HepG2 (cell line): ENCODE results near the gene LGI1.

Source experiments
- E2F5 ChIP-seq: sonication (generic); formaldehyde crosslinking; conservative IDR thresholded peaks from 2 replicates; pipeline ENCODE4 v1.4.0; 2020; ENCODE audit warnings: missing genetic modification reagents
- HDAC6 ChIP-seq: fragments of 200-600 bp; sonication (generic); IDR thresholded peaks from 2 replicates; pipeline ENCODE4 v1.7.0; 2017; ENCODE audit warnings: mild to moderate bottlenecking, antibody characterized with exemption, low read length, low read depth
- NFE2L2 ChIP-seq: fragments of 150-350 bp; IDR thresholded peaks from 2 replicates; pipeline ENCODE4 v1.6.1; 2014; ENCODE audit warnings: low read length
- RCOR2 ChIP-seq: IDR thresholded peaks from 2 replicates; pipeline ENCODE4 v1.6.1; 2016; ENCODE audit warnings: missing biosample characterization, missing genetic modification reagents
- TP53 ChIP-seq: sonication (generic); formaldehyde crosslinking; conservative IDR thresholded peaks from 2 replicates; pipeline ENCODE4 v1.4.0; 2020; ENCODE audit warnings: missing genetic modification reagents
- ZNF24 ChIP-seq: fragments of 450-650 bp; IDR thresholded peaks from 2 replicates; pipeline ENCODE4 v1.6.1; 2017; ENCODE audit warnings: antibody characterized with exemption, mild to moderate bottlenecking
- ZNF274 ChIP-seq: sonication (generic); formaldehyde crosslinking; IDR thresholded peaks from 2 replicates; pipeline ENCODE4 v1.5.1; 2020; ENCODE audit warnings: mild to moderate bottlenecking, missing genetic modification reagents
- TF ChIP-seq, protein P1 (sequence below): sonication (generic); formaldehyde crosslinking; IDR thresholded peaks from 2 replicates; pipeline ENCODE4 v1.5.0; 2020; ENCODE audit warnings: mild to moderate bottlenecking, missing genetic modification reagents, moderate library complexity
- TF ChIP-seq, protein P2 (sequence below): sonication (generic); formaldehyde crosslinking; IDR thresholded peaks from 2 replicates; pipeline ENCODE4 v1.4.0; 2020; ENCODE audit warnings: mild to moderate bottlenecking, missing genetic modification reagents
- TF ChIP-seq, protein P3 (sequence below): sonication (generic); formaldehyde crosslinking; IDR thresholded peaks from 2 replicates; pipeline ENCODE4 v1.4.0; 2020; ENCODE audit warnings: missing genetic modification reagents, borderline replicate concordance
- TF ChIP-seq, protein P4 (sequence below): IDR thresholded peaks from 2 replicates; pipeline ENCODE4 v1.6.1; 2016; ENCODE audit warnings: low read depth, missing genetic modification reagents, missing compliant biosample characterization

GRCh38 chr10:93768892-93769291 is 11.2 kb downstream of the LGI1 start:
- TF ChIP-seq ZNF24 (no peak), E2F5 (CRISPR knock-in tag) (no peak), RCOR2 (CRISPR knock-in tag) (no peak), NFE2L2 (no peak), ZNF274 (CRISPR knock-in tag) (no peak), HDAC6 (no peak), TP53 (CRISPR knock-in tag) (no peak)
- TF ChIP-seq, protein P1, sequence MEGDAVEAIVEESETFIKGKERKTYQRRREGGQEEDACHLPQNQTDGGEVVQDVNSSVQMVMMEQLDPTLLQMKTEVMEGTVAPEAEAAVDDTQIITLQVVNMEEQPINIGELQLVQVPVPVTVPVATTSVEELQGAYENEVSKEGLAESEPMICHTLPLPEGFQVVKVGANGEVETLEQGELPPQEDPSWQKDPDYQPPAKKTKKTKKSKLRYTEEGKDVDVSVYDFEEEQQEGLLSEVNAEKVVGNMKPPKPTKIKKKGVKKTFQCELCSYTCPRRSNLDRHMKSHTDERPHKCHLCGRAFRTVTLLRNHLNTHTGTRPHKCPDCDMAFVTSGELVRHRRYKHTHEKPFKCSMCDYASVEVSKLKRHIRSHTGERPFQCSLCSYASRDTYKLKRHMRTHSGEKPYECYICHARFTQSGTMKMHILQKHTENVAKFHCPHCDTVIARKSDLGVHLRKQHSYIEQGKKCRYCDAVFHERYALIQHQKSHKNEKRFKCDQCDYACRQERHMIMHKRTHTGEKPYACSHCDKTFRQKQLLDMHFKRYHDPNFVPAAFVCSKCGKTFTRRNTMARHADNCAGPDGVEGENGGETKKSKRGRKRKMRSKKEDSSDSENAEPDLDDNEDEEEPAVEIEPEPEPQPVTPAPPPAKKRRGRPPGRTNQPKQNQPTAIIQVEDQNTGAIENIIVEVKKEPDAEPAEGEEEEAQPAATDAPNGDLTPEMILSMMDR (CRISPR knock-in tag): no peak
- TF ChIP-seq, protein P2, sequence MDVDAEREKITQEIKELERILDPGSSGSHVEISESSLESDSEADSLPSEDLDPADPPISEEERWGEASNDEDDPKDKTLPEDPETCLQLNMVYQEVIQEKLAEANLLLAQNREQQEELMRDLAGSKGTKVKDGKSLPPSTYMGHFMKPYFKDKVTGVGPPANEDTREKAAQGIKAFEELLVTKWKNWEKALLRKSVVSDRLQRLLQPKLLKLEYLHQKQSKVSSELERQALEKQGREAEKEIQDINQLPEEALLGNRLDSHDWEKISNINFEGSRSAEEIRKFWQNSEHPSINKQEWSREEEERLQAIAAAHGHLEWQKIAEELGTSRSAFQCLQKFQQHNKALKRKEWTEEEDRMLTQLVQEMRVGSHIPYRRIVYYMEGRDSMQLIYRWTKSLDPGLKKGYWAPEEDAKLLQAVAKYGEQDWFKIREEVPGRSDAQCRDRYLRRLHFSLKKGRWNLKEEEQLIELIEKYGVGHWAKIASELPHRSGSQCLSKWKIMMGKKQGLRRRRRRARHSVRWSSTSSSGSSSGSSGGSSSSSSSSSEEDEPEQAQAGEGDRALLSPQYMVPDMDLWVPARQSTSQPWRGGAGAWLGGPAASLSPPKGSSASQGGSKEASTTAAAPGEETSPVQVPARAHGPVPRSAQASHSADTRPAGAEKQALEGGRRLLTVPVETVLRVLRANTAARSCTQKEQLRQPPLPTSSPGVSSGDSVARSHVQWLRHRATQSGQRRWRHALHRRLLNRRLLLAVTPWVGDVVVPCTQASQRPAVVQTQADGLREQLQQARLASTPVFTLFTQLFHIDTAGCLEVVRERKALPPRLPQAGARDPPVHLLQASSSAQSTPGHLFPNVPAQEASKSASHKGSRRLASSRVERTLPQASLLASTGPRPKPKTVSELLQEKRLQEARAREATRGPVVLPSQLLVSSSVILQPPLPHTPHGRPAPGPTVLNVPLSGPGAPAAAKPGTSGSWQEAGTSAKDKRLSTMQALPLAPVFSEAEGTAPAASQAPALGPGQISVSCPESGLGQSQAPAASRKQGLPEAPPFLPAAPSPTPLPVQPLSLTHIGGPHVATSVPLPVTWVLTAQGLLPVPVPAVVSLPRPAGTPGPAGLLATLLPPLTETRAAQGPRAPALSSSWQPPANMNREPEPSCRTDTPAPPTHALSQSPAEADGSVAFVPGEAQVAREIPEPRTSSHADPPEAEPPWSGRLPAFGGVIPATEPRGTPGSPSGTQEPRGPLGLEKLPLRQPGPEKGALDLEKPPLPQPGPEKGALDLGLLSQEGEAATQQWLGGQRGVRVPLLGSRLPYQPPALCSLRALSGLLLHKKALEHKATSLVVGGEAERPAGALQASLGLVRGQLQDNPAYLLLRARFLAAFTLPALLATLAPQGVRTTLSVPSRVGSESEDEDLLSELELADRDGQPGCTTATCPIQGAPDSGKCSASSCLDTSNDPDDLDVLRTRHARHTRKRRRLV (CRISPR knock-in tag): no peak
- TF ChIP-seq, protein P3, sequence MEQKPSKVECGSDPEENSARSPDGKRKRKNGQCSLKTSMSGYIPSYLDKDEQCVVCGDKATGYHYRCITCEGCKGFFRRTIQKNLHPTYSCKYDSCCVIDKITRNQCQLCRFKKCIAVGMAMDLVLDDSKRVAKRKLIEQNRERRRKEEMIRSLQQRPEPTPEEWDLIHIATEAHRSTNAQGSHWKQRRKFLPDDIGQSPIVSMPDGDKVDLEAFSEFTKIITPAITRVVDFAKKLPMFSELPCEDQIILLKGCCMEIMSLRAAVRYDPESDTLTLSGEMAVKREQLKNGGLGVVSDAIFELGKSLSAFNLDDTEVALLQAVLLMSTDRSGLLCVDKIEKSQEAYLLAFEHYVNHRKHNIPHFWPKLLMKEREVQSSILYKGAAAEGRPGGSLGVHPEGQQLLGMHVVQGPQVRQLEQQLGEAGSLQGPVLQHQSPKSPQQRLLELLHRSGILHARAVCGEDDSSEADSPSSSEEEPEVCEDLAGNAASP (CRISPR knock-in tag): no peak
- TF ChIP-seq, protein P4, sequence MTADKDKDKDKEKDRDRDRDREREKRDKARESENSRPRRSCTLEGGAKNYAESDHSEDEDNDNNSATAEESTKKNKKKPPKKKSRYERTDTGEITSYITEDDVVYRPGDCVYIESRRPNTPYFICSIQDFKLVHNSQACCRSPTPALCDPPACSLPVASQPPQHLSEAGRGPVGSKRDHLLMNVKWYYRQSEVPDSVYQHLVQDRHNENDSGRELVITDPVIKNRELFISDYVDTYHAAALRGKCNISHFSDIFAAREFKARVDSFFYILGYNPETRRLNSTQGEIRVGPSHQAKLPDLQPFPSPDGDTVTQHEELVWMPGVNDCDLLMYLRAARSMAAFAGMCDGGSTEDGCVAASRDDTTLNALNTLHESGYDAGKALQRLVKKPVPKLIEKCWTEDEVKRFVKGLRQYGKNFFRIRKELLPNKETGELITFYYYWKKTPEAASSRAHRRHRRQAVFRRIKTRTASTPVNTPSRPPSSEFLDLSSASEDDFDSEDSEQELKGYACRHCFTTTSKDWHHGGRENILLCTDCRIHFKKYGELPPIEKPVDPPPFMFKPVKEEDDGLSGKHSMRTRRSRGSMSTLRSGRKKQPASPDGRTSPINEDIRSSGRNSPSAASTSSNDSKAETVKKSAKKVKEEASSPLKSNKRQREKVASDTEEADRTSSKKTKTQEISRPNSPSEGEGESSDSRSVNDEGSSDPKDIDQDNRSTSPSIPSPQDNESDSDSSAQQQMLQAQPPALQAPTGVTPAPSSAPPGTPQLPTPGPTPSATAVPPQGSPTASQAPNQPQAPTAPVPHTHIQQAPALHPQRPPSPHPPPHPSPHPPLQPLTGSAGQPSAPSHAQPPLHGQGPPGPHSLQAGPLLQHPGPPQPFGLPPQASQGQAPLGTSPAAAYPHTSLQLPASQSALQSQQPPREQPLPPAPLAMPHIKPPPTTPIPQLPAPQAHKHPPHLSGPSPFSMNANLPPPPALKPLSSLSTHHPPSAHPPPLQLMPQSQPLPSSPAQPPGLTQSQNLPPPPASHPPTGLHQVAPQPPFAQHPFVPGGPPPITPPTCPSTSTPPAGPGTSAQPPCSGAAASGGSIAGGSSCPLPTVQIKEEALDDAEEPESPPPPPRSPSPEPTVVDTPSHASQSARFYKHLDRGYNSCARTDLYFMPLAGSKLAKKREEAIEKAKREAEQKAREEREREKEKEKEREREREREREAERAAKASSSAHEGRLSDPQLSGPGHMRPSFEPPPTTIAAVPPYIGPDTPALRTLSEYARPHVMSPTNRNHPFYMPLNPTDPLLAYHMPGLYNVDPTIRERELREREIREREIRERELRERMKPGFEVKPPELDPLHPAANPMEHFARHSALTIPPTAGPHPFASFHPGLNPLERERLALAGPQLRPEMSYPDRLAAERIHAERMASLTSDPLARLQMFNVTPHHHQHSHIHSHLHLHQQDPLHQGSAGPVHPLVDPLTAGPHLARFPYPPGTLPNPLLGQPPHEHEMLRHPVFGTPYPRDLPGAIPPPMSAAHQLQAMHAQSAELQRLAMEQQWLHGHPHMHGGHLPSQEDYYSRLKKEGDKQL: no peak
